ENCODE data around the gene CRTAP. TPM values are rescaled to one million over a fixed set of nuclear protein-coding genes. Genes with fewer than 3 reads are reported as not detected.
A peak's percentile ranks its signal among the peaks of the same experiment; 100 is the strongest.
"Not testable (repeated sequence)": the region's sequence is repeated elsewhere in the genome, so short reads cannot be mapped to it uniquely, and the experiment has no call there.

The CRTAP gene
- polyA plus RNA-seq, 1 donor = 114 TPM

DNA sequence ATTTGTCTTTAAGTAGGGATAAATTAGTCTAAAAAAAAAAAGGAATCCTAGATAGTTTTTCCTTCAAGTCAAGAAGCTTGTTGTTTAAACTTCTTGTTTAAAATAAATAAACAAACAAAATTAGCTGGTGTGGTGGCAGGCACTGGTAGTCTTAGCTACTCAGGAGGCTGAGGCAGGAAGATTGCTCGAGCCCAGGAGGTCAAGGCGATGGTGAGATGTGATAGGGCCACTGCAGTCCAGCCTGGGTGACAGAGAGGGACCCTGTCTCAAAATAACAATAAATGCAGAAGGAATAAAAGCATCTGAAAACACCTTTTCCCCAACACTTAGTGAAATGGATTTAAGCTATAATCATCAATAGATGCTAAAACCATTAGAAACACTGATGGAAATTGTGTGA lies 35.8 kb upstream of the CRTAP start:
- H3K9me3 ChIP-seq (ENCODE audit: control insufficient read depth, low read depth, low read length) = no peaks in the 10 kb centered on the region
- H3K4me1 ChIP-seq (ENCODE audit: control insufficient read depth, insufficient read depth, low read length) = no peaks in the 10 kb centered on the region
- no CpG with 5 or more reads among the region's 2 CpGs for WGBS (ENCODE audit: insufficient coverage, low lambda C conversion rate)
- no peak overlapping the region for H3K27ac ChIP-seq (ENCODE audit: low read length)
- H3K36me3 ChIP-seq (ENCODE audit: control insufficient read depth, insufficient read depth, low read length) = peaks cover 5% of the 10 kb centered on the region
- H3K27me3 ChIP-seq (ENCODE audit: control insufficient read depth, insufficient read depth, low read length) = no peaks in the 10 kb centered on the region
- DNase-seq = no peak
- no peak overlapping the region for H3K4me3 ChIP-seq (ENCODE audit: low read length)

- not testable (repeated sequence) for H3K27me3 ChIP-seq (ENCODE audit: control insufficient read depth, insufficient read depth, low read length); DNase-seq; H3K27ac ChIP-seq (ENCODE audit: low read length); H3K36me3 ChIP-seq (ENCODE audit: control insufficient read depth, insufficient read depth, low read length); H3K4me3 ChIP-seq (ENCODE audit: low read length); H3K9me3 ChIP-seq (ENCODE audit: control insufficient read depth, low read depth, low read length); H3K4me1 ChIP-seq (ENCODE audit: control insufficient read depth, insufficient read depth, low read length)
- no CpG with 5 or more reads among the region's 6 CpGs for WGBS (ENCODE audit: insufficient coverage, low lambda C conversion rate)
These were observed 34.0 kb upstream of the CRTAP start for GRCh38 chr3:33079813-33080212.

DNA sequence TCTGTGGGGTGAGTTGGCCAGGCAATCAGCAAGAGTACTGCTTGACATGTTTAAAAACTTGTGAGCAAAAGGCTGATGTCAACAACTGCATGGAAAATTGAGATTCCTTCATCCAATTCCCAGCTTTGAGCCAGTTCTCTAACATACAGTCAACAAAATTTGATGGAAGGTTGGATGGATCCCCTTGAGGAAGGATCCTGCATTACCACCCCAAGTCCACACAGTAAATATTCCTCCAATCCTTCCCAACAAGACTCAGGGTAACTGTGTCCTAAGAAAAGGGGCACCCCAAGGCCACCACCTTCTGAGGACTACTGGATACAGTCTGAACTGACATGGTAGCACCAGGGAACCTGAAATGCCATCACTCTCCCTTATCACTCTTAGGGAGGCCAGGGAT lies 32.0 kb upstream of the CRTAP start:
- Histone ChIP-seq H3K9me3 (ENCODE audit: control insufficient read depth, low read depth, low read length) (no peaks in the 10 kb centered on the region), H3K27me3 (ENCODE audit: control insufficient read depth, insufficient read depth, low read length) (no peaks in the 10 kb centered on the region), H3K36me3 (ENCODE audit: control insufficient read depth, insufficient read depth, low read length) (peaks cover 5% of the 10 kb centered on the region), H3K4me1 (ENCODE audit: control insufficient read depth, insufficient read depth, low read length) (no peaks in the 10 kb centered on the region), H3K27ac (ENCODE audit: low read length) (no peak overlapping the region), H3K4me3 (ENCODE audit: low read length) (no peak overlapping the region)
- DNase-seq = no peak

- DNase-seq = no peak
- Histone ChIP-seq H3K27ac (ENCODE audit: low read length) (no peak overlapping the region), H3K4me1 (ENCODE audit: control insufficient read depth, insufficient read depth, low read length) (no peaks in the 10 kb centered on the region), H3K36me3 (ENCODE audit: control insufficient read depth, insufficient read depth, low read length) (peaks cover 5% of the 10 kb centered on the region), H3K9me3 (ENCODE audit: control insufficient read depth, low read depth, low read length) (no peaks in the 10 kb centered on the region), H3K4me3 (ENCODE audit: low read length) (no peak overlapping the region), H3K27me3 (ENCODE audit: control insufficient read depth, insufficient read depth, low read length) (no peaks in the 10 kb centered on the region)
- WGBS (ENCODE audit: insufficient coverage, low lambda C conversion rate) = no CpG with 5 or more reads among the region's 2 CpGs
These were observed 29.9 kb upstream of the CRTAP start for GRCh38 chr3:33083958-33084357.

DNA sequence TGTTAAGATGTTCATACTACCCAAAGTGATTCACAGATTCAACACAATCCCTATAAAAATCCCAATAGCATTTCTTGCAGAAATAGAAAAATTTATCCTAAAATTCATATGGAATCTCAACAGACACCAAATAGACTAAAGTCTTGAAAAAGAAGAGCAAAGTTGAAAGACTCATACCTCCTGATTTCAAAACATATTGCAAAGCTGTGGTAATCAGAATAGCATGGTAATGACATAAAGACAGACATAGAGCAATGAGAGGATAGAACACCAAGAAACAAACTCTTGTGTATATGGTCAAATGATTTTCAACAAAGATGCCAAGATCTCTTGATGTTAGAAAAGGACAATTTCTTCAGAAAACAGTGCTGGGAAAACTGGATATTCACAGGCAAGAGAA lies 25.1 kb upstream of the CRTAP start:
- no peak for DNase-seq
- no peaks in the 10 kb centered on the region for H3K4me1 ChIP-seq (ENCODE audit: control insufficient read depth, insufficient read depth, low read length)
- H3K27ac ChIP-seq (ENCODE audit: low read length) = no peak overlapping the region
- no peak overlapping the region for H3K4me3 ChIP-seq (ENCODE audit: low read length)
- peaks cover 38% of the 10 kb centered on the region for H3K36me3 ChIP-seq (ENCODE audit: control insufficient read depth, insufficient read depth, low read length)
- H3K9me3 ChIP-seq (ENCODE audit: control insufficient read depth, low read depth, low read length) = no peaks in the 10 kb centered on the region
- no peaks in the 10 kb centered on the region for H3K27me3 ChIP-seq (ENCODE audit: control insufficient read depth, insufficient read depth, low read length)

GRCh38 chr3:33089515-33089914 lies 24.3 kb upstream of the CRTAP start:
- H3K4me1 ChIP-seq (ENCODE audit: control insufficient read depth, insufficient read depth, low read length) = no peaks in the 10 kb centered on the region
- H3K27me3 ChIP-seq (ENCODE audit: control insufficient read depth, insufficient read depth, low read length) = no peaks in the 10 kb centered on the region
- H3K27ac ChIP-seq (ENCODE audit: low read length) = no peak overlapping the region
- no peak overlapping the region for H3K4me3 ChIP-seq (ENCODE audit: low read length)
- no peaks in the 10 kb centered on the region for H3K9me3 ChIP-seq (ENCODE audit: control insufficient read depth, low read depth, low read length)
- peaks cover 38% of the 10 kb centered on the region for H3K36me3 ChIP-seq (ENCODE audit: control insufficient read depth, insufficient read depth, low read length)
- DNase-seq = no peak
- WGBS (ENCODE audit: insufficient coverage, low lambda C conversion rate) = no CpG with 5 or more reads among the region's 3 CpGs

- Histone ChIP-seq H3K9me3 (ENCODE audit: control insufficient read depth, low read depth, low read length) (no peaks in the 10 kb centered on the region), H3K4me3 (ENCODE audit: low read length) (no peak overlapping the region), H3K27me3 (ENCODE audit: control insufficient read depth, insufficient read depth, low read length) (no peaks in the 10 kb centered on the region), H3K36me3 (ENCODE audit: control insufficient read depth, insufficient read depth, low read length) (peaks cover 38% of the 10 kb centered on the region), H3K27ac (ENCODE audit: low read length) (no peak overlapping the region), H3K4me1 (ENCODE audit: control insufficient read depth, insufficient read depth, low read length) (no peaks in the 10 kb centered on the region)
- no peak for DNase-seq
- no CpG with 5 or more reads among the region's 6 CpGs for WGBS (ENCODE audit: insufficient coverage, low lambda C conversion rate)
These were observed 22.1 kb upstream of the CRTAP start for GRCh38 chr3:33091746-33092145.

GRCh38 chr3:33092496-33093254 lies 21.1 kb upstream of the CRTAP start:
- H3K4me3 ChIP-seq (ENCODE audit: low read length) = no peak overlapping the region
- no peaks in the 10 kb centered on the region for H3K27me3 ChIP-seq (ENCODE audit: control insufficient read depth, insufficient read depth, low read length)
- WGBS (ENCODE audit: insufficient coverage, low lambda C conversion rate) = no CpG with 5 or more reads among the region's 9 CpGs

DNA sequence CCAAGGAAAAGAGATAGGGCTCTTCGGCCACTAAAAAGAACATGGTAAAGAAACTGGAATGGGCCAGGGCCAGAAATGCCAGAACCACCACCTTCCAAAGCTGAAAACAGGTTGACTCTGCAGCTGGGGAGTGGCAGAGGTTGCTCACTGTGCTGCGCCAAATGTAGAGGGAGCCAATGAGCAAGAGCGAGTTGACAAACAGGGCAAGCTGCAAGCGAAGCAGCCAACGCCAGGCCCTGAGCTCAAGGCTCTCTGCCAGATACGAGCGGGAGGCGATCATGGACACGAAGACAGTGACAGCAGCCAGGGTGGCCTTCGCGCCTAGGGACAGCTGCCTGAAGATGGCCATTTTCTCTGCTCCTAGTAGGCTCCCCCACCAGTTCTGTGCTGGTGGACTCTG lies 20.0 kb upstream of the CRTAP start:
- peaks cover 38% of the 10 kb centered on the region for H3K36me3 ChIP-seq (ENCODE audit: control insufficient read depth, insufficient read depth, low read length)
- H3K27me3 ChIP-seq (ENCODE audit: control insufficient read depth, insufficient read depth, low read length) = no peaks in the 10 kb centered on the region
- H3K4me3 ChIP-seq (ENCODE audit: low read length) = no peak overlapping the region
- no peak overlapping the region for H3K27ac ChIP-seq (ENCODE audit: low read length)
- no peaks in the 10 kb centered on the region for H3K9me3 ChIP-seq (ENCODE audit: control insufficient read depth, low read depth, low read length)
- no peaks in the 10 kb centered on the region for H3K4me1 ChIP-seq (ENCODE audit: control insufficient read depth, insufficient read depth, low read length)
- no CpG with 5 or more reads among the region's 11 CpGs for WGBS (ENCODE audit: insufficient coverage, low lambda C conversion rate)
- no peak for DNase-seq

More at GRCh38 chr3:33092496-33093254, 21.1 kb upstream of the CRTAP start:
- DNase-seq = no peak
- Histone ChIP-seq H3K27ac (ENCODE audit: low read length) (no peak overlapping the region), H3K4me1 (ENCODE audit: control insufficient read depth, insufficient read depth, low read length) (no peaks in the 10 kb centered on the region), H3K36me3 (ENCODE audit: control insufficient read depth, insufficient read depth, low read length) (peaks cover 38% of the 10 kb centered on the region), H3K9me3 (ENCODE audit: control insufficient read depth, low read depth, low read length) (no peaks in the 10 kb centered on the region)

DNA sequence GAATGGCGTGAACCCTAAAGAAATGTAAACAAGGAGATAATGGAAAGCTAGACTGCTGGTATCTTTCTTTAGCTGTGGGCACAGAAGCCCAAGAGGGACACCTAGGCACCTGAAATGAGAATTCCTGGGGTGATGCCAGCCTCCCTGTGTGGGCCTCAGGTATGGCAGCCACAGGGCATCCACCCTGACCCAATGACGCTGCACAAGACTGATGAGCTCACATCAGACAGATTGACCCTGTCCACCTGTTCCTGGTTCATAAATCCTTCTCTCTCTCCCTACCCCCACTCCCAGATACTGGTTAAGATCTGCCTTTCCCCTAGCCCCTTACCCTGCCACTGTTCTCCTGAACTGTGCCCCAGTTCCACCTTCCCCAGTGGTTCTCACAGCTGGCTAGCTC lies 18.4 kb upstream of the CRTAP start:
- no peaks in the 10 kb centered on the region for H3K4me1 ChIP-seq (ENCODE audit: control insufficient read depth, insufficient read depth, low read length)
- H3K36me3 ChIP-seq (ENCODE audit: control insufficient read depth, insufficient read depth, low read length) = peaks cover 34% of the 10 kb centered on the region
- no CpG with 5 or more reads among the region's 2 CpGs for WGBS (ENCODE audit: insufficient coverage, low lambda C conversion rate)
- H3K27me3 ChIP-seq (ENCODE audit: control insufficient read depth, insufficient read depth, low read length) = no peaks in the 10 kb centered on the region
- no peaks in the 10 kb centered on the region for H3K9me3 ChIP-seq (ENCODE audit: control insufficient read depth, low read depth, low read length)
- H3K27ac ChIP-seq (ENCODE audit: low read length) = no peak overlapping the region
- H3K4me3 ChIP-seq (ENCODE audit: low read length) = peak overlapping the region; percentile 94
- DNase-seq = peak in 1 of 2 donors; percentile 52
